Type B pancreatic cell (in vitro differentiated cells): ENCODE data around the gene ATXN3. TPM values are rescaled to one million over a fixed set of nuclear protein-coding genes. Genes with fewer than 3 reads are reported as not detected.
A peak's percentile ranks its signal among the peaks of the same experiment; 100 is the strongest.

Experiments
- DNase-seq: peaks from one replicate; pipeline ENCODE4 v3.0.0; 2021; ENCODE audit warnings: mixed read lengths; ENCODE audit not compliant: unreplicated experiment; ENCODE audit errors: extremely low spot score
- H3K27ac Mint-ChIP-seq: 2 replicates; pipeline ENCODE4 v1.8.0; 2021; ENCODE audit warnings: mild to moderate bottlenecking, mixed read lengths
- H3K27me3 Mint-ChIP-seq: 2 replicates; pipeline ENCODE4 v1.8.0; 2021; ENCODE audit warnings: mixed read lengths
- H3K36me3 Mint-ChIP-seq: 2 replicates; pipeline ENCODE4 v1.8.0; 2021; ENCODE audit warnings: mixed read lengths
- H3K4me1 Mint-ChIP-seq: one replicate; pipeline ENCODE4 v1.8.0; 2021; ENCODE audit warnings: mixed read lengths; ENCODE audit not compliant: unreplicated experiment
- H3K4me3 Mint-ChIP-seq: 2 replicates; pipeline ENCODE4 v1.8.0; 2021; ENCODE audit warnings: mild to moderate bottlenecking, mixed read lengths
- H3K9me3 Mint-ChIP-seq: 2 replicates; pipeline ENCODE4 v1.8.0; 2021; ENCODE audit warnings: mixed read lengths
- CTCF ChIP-seq: fragments of 200-600 bp; sonication (generic); conservative IDR thresholded peaks from 2 replicates; pipeline ENCODE4 v1.5.0; 2021; ENCODE audit warnings: antibody characterized with exemption, mild to moderate bottlenecking
- total RNA-seq: library from RNA; stranded (reverse); gene quantifications from 2 replicates; pipeline ENCODE4 v1.2.1, GENCODE V29; 2021; ENCODE audit warnings: low replicate concordance

ATXN3 gene
- total RNA-seq, 1 donor from 2014 or later: 30.1 TPM

DNA sequence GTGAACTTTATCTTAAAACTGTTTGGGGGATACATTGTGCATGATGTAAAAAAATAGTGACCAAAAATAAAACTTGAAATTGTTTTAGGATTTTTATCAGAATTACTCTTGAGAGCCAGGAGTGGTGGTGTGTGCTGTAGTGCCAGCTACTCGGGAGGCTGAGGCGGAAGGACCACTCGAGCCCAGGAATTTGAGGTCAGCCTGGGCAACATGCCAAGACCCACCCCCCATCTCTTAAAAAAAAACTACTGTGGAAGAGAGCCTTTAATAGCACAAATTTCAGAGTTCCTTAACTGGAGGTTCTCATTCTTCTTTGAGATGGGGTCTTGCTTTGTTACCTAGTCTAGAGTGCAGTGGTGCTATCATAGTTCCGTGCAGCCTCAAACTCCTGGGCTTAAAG, 36.9 kb upstream of the ATXN3 start:
- H3K36me3 Mint-ChIP-seq: peaks cover 39% of the 10 kb centered on the region
- no peak overlapping the region for H3K4me3 Mint-ChIP-seq
- H3K27ac Mint-ChIP-seq: no peak overlapping the region
- H3K9me3 Mint-ChIP-seq: no peaks in the 10 kb centered on the region
- no peaks in the 10 kb centered on the region for H3K4me1 Mint-ChIP-seq
- TF ChIP-seq CTCF: no peak
- no peak for DNase-seq
- H3K27me3 Mint-ChIP-seq: no peaks in the 10 kb centered on the region

DNA sequence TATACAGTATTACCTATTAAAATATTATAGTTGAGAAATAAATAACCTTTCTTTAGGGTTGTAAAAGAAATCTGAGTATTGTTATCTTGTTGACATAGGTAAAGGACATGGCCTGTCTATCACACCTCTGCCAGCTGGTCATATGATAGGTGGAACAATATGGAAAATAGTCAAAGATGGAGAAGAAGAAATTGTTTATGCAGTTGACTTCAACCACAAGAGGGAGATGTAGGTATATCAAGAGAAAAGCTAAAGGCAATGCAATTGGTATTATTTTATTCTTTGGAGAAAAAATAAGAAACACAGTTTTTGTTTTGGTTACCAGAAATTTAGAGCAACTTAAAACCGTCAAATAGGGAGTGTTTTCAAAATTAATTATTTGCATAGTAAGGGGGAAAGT, 28.9 kb upstream of the ATXN3 start:
- peak; percentile 75 for TF ChIP-seq CTCF
- Mint-ChIP-seq H3K9me3 (no peaks in the 10 kb centered on the region), H3K27ac (no peak overlapping the region), H3K4me3 (no peak overlapping the region), H3K4me1 (no peaks in the 10 kb centered on the region), H3K36me3 (peaks cover 28% of the 10 kb centered on the region), H3K27me3 (no peaks in the 10 kb centered on the region)
- no peak for DNase-seq

DNA sequence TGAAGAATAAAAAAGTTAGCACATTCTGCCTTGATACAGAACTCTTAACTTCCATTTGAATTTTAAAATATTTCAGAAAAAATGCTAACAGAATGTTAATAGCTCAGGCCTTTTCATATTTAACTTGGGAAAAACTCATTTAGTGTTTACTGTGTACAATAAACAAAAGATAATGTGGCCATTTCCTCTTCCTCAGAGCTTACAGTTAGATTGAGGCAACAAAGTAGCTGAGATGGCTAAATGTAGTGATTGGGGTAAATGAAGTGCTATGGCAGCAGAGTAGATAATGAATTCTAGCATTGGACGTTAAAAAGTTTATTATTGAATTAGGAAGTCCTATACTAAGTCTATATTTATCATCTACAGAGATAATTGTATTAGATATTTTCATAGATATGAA, 28.1 kb upstream of the ATXN3 start:
- no peak overlapping the region for H3K27ac Mint-ChIP-seq
- DNase-seq: no peak
- no peak overlapping the region for H3K4me3 Mint-ChIP-seq
- H3K36me3 Mint-ChIP-seq: peaks cover 32% of the 10 kb centered on the region
- H3K4me1 Mint-ChIP-seq: no peaks in the 10 kb centered on the region
- no peaks in the 10 kb centered on the region for H3K27me3 Mint-ChIP-seq
- no peak for TF ChIP-seq CTCF
- no peaks in the 10 kb centered on the region for H3K9me3 Mint-ChIP-seq

DNA sequence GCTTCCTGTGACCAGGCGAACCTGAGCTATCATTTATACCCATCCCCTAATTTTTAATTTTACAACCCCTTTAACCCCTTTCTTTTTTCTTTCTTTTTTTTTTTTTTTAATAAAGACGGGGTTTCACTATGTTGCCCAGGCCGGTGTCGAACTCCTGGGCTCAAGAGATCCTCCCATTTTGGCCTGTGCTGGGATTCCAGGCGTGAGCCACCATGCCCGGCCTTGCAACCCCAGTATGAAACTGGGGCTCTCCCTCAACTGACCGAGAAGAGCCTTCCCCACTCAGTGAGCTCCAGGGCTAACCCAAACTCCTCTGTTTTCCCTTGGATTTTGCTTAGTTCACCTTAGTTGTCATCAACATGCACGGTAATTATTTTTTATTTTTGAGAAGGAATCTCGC, 16.4 kb upstream of the ATXN3 start:
- H3K27me3 Mint-ChIP-seq: no peaks in the 10 kb centered on the region

DNA sequence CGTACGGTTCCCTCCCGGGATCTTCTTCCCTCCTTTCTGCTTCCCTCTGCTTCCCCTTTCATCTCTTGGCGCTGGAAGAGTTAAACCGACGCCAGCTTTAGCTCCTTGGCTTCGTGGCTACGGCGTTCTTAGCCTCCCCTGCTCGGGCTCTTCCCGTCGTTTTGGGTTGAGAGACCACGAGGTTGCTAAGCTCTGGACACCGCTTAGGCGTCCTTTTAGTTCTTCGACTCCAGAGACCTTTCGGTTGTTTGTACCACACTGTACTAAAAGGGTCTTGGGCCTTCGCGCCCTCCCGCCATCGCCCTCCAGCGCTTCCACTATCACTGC, 15.9 kb upstream of the ATXN3 start:
- peak overlapping the region; percentile 100 for H3K27ac Mint-ChIP-seq
- no peaks in the 10 kb centered on the region for H3K9me3 Mint-ChIP-seq
- no peak for TF ChIP-seq CTCF
- H3K4me3 Mint-ChIP-seq: peak overlapping the region; percentile 100
- no peak for DNase-seq
- H3K27me3 Mint-ChIP-seq: no peaks in the 10 kb centered on the region
- H3K36me3 Mint-ChIP-seq: peaks cover 14% of the 10 kb centered on the region
- peaks cover 25% of the 10 kb centered on the region for H3K4me1 Mint-ChIP-seq

More for the DNA sequence above, 16.4 kb upstream of the ATXN3 start:
- Mint-ChIP-seq H3K4me3 (peak overlapping the region; percentile 100), H3K36me3 (peaks cover 18% of the 10 kb centered on the region), H3K9me3 (no peaks in the 10 kb centered on the region), H3K4me1 (peaks cover 25% of the 10 kb centered on the region), H3K27ac (peak overlapping the region; percentile 100)
- DNase-seq: no peak
- no peak for TF ChIP-seq CTCF
